Activated CD4-positive, CD25-positive, alpha-beta regulatory T cell treated with anti-CD3 and anti-CD28 coated beads, Interleukin-2, amount 50 U/mL, for 16 hours (primary cell): ENCODE results near the gene AKT3.

Experiments
- DNase-seq: peaks from one replicate; pipeline ENCODE4 v3.0.0-alpha.2; 2020; ENCODE audit warnings: low read depth, low spot score

The AKT3 gene

DNA sequence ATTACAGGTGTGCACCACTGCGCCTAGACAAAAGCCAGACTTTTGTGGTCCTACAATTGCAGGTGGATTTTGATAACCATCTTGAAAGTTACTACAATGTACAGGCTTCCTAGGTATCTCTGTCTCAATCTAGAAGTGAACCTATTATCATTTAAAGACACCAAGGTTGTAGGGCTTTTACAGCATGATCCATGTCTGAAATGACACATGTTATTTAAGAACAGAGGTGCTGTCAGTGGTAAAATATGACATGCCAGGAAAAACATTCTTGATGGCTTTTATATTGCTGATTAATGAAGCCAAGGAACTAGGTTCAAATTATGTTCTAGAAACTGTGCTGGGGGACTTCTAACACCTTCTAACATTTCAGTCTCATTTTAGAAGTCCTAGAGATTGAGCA, 341.1 kb downstream of the AKT3 start:
- no peak for DNase-seq

DNA sequence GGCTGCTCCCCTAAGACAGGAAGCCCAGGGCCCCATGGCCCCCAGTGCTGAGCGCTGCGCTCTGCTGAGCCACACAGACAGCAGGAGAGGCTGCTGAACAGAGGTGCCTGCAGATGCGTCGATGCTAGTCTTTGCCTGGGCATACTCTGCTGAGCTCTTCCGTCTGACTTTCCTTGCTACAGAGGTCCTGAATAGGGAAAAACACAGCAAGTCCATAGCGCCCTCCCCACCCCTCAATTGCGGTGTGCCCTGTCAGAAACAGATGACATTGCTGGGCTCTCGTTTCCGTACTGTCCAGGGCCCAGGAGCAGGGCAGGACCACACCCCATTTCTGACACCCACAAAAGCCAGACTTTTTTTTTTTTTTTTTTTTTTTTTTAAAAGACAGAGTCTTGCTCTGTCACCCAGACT, 341.7 kb downstream of the AKT3 start:
- no peak for DNase-seq

DNA sequence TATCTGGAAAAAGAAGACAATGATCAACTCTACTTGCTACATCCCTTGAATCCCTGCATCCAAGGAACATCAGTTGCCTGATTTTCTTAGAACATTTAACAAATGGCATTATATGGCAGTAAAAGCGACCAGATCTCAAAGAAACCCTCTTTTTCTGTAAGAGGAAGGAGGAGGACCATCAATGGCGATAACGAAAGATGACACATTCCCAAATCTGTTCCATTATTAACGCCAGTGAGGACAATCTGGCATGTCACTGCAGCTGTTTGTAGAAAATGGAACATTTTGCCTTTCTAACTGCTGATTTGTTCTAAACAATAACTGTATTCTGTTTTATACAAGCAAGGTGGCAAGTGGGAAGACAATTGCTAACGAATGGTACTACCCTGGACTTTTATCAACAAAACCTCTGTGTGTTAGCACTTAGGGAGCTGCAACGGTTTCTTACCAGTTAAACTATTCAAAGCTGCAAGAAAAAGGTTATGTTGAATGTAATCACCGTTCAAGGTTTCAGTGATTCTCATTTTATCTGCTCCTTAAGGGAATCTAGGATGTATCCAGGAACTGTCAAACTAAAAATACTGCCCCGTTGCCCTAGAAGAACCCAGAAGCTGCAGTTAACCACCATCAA, 342.3 kb downstream of the AKT3 start:
- no peak for DNase-seq

DNA sequence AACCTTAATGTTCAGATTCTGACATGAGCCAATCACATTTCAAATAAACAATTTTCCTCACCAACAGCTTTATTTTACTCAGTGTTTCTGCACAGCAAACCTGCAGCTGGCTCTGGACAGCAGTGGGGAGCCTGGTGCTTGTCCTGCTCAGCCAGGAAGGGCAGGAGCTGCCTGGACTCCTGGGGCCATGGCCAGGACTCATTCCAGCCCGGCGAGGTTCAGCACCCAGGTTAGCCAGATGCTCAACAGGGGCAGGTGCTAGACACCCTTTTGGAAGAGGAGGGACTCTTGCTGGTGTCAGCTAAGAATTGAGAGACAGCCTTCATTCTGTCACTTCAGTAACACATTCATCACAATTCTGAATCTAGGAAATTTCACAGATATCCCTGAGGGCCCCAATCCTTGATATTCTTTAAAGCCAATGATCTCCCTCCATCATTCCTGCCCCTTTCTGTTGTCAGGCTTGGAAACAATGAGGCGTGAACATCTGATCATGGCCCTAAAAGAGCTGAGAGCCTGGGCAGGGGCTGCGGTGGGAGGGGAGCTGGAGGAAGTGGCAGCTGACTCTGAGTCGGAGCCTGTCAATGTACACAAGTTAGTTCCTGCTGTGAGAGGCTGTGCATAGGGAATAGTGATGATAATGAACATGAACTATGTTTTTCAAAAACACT, 342.9 kb downstream of the AKT3 start:
- DNase-seq: no peak

DNA sequence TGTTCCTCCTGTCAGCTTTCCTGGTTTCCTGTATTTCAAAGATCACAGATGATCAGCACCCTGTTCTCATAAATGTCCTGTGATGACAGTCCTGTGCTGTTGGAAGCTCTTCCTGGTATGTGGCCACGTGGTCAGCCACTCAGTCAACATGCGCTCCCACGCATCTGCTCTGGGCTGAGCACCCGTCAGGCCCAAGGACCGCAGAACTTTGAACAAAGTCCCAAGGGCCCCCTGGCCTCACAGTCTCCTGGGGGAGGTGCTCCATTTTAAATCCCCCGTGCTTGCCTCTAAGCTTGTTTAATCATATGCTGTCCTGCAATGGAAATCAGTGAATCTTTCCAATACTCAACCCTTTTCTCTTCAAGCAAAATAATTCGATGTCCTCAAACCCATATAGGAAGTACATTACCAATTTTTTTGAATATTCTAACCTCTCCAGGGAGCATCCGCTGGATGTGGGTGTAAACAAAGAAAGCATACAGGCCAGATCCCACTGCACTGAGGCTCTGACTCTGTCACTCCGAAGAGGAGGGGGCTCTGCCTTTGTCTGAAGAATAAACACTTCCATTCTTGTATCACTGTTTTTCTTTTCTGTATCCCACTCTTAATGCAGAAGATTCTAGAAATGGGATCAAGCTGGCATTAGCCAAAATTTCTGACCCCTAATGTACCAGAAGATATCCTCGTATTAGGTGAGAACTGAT, 343.9 kb downstream of the AKT3 start:
- no peak for DNase-seq

DNA sequence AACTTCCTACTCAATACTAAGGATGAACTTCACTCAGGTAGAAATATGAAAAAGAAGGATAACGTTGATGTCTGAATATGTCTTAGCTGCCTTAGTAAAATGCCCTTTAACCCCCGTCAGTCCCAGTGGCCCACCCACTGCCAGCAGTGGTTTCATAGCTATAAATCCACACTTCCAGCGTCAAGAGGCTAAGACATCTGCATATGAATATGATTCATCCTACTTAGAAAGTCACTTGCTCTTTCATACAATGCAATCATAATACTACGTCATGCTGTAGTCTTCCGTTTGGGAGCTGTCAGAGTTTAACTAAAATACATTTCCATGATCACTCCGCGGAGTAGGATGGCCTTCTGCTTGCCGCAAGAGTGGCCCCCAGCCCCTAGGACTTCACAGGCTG, 346.9 kb downstream of the AKT3 start:
- DNase-seq: no peak

DNA sequence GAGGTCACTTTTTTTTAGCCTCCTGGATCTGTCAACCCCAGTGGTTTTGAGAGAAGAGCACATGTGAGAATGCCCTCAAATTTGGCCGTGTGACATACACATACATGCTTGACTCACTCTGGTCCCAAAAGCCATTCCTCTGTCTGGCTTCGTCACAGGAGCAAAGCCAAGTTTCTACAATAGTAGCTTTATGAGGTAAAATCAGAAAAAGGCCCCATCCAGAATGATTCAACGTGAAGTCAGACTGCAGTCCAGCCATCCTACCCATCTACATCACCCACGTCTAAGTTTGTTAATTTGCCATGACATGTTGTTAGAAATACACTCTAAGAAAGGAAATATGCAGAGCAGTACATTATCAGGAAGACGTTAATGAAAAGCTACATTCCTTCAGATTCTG, 349.0 kb downstream of the AKT3 start:
- DNase-seq: no peak

DNA sequence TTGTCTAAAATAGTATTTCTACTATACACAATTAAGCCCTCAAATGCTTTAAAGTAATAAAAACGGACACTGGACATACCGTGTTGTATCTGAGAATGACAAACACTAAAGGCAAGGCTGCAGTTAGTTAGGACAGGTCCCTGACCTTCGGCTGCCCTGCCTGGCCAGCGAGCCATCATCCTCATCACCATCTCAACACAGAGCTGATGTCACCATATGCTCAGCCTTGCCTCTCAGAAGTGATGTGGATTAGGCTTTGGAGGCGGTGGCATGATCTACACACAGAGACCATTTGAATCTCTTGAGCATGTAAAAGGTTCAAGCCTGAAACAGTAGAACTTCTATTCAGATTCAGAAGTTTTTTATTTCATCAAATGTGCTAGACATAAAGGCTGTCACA, 349.5 kb downstream of the AKT3 start:
- DNase-seq: no peak

DNA sequence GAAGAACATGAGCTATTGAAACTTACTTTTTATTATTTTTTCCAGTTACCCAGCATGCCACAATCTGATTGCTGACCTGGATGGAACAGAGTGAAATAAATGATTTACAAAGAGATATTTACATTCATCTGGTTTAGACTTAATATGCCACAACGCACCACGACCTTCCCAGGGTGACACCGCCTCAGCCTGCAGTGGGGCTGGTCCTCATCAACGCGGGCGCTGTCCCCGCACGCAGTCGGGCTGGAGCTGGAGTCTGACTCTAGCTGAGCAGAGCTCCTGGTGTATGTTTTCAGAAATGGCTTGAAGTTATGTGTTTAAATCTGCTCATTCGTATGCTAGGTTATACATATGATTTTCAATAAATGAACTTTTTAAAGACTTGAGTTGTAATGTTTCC, 350.3 kb downstream of the AKT3 start:
- DNase-seq: no peak

DNA sequence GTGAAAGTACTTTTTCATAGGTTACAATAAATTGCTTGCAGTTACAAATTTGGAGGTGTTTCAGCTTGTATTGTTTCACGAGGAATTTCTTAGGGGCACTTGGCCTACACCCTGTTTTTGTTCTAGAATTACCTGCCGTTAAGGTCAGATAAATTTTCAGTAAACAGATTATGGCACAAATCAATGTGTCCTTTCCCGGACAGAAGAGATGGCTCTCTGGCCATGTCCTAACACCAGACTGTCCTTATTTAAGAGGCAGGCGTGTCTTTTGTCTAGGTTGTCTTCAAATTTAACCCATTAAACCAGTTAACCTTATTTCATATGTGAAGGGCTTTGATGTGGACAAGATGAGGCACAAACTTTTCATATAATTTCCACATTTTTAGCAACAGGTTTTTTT, 350.8 kb downstream of the AKT3 start:
- DNase-seq: no peak

DNA sequence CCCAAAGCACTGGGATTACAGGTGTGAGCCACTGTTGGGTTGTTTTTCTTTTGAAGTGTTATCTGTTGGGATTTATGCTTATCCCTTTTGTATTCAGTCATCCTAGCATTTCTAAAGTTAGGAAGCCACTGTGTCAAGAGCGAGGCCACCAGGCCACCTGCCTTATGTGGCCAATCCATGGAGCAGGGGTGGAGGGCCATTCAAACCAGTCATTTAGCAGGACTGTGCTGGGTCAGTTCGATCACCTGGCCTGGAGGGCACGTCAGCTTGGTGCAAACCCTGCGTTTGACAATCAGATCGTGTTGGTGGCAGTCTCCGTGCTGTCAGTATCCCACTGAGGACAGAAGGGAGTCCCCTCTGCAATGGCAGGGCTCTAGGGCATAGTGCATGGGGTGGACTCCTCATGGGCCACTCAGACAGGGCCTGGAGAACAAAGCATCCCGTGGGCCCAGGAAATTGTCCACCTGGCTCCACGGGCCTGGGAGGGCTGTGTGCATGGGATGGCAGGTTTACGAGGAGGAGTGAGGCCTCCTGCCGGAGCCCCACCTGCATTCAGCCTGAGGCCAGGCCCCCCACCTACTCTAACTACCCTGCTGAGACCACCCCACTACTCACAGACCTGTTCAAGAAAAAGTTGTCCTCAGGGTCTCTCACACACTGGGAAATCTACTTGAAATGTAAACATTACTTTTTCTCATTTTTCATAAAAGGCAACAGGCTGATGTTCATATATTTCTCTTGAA, 351.9 kb downstream of the AKT3 start:
- no peak for DNase-seq

DNA sequence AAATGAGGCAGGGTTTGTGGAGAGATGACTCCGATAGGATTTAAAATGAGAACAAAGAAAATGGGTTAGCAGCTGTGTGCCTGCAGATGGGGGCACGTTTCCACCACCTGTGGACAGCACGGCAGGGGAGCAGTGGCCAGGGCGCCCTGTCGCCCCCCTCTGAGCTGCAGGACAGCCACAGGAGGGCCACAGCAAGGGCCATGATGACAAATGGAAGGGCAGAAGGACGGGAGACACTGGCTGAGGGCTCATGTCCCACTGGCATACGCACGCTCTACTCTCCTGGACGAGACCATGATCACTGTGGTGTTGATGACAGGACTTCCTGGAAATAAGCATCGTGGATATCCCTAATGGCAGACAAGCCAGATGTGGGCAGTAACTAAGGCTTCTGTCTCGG, 353.2 kb downstream of the AKT3 start:
- no peak for DNase-seq

DNA sequence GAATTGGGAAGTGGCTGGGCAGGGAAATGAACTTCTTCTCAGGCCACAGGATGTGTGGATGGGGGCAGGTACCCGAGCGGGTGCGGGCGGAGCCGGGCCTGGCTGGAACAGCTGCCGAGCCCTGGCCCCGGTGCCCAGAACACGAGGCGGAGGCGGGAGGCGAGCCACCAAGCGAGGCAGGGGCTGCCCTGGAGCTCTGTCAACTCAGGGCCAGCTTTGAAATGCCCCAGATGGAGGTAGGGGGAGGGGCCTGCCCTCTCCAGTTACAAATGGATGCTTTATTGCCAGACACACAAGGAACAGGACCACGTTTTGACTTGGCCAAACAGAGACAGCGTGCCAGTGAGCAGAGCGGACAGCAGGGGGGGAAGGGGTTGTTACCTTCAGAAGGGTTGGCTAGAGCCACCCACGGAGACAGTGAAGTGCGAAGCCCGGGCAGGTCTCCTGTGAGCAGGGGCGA, 353.8 kb downstream of the AKT3 start:
- no peak for DNase-seq

DNA sequence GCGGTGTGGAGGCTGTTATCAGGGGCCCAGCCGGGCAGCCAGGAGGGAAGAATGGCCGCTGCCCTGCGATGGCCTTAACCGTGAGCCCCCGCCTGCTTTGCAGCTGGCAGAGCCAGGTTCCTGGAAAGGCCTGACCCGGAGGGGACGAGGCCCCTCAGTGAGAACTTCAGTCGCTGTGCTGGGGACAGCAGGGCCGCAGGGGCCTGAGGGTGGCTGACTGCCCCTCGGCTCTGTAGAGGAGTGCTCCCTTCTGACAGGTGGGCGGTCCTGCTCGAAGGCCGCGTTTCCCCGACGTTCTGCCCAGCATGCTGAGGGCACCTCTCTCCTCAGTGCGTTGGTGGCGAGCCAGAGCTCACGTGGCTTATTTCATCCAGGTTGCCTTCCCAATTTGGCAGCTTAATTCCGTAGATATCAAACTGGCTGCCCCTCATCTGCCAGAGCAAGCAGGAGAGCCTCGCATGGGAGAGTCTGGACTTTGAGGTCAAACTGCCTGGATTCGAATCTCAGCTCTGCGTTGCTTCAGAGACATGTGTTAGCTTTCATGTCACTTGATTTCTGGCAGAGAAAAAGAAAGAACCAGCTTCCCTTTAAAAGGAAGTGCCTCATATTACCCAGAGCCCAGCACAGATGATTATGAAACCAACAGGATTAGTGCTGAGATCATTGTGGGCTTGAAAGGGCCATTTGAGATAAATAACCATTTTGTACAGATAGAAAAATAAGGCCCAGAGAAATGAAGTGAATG, 354.4 kb downstream of the AKT3 start:
- DNase-seq: no peak

DNA sequence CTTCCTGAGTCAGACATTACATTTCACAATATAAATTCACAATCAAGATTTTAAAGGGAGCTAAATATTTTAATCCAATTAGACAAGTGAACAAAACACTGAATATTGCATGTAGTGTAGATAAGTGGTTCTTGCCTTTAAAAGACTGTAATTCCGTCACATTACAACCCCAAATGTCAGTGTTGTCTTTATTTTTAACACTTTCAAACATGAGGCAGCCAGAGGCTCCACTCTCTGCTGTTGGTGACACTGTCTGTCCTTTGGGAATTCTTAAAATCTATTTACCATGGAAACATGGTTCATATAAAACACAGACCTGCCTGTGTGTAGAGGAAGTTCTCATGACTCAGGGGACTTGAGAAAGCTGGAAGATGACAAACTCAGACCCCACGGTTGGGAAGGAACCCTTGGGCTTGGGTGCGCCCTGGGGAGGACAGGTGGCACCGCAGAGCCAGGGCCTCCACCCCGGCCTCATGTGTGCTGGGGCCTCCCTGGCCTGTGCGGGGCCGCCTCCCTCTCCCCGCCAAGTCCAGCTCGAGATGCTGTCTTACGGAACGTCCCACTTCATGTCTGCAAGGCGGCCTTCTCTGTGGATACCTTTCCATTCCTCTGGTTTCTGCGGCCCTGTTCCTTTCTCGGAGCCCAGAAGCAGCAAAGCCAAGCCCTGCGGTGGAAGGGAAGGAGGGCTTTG, 355.2 kb downstream of the AKT3 start:
- no peak for DNase-seq

DNA sequence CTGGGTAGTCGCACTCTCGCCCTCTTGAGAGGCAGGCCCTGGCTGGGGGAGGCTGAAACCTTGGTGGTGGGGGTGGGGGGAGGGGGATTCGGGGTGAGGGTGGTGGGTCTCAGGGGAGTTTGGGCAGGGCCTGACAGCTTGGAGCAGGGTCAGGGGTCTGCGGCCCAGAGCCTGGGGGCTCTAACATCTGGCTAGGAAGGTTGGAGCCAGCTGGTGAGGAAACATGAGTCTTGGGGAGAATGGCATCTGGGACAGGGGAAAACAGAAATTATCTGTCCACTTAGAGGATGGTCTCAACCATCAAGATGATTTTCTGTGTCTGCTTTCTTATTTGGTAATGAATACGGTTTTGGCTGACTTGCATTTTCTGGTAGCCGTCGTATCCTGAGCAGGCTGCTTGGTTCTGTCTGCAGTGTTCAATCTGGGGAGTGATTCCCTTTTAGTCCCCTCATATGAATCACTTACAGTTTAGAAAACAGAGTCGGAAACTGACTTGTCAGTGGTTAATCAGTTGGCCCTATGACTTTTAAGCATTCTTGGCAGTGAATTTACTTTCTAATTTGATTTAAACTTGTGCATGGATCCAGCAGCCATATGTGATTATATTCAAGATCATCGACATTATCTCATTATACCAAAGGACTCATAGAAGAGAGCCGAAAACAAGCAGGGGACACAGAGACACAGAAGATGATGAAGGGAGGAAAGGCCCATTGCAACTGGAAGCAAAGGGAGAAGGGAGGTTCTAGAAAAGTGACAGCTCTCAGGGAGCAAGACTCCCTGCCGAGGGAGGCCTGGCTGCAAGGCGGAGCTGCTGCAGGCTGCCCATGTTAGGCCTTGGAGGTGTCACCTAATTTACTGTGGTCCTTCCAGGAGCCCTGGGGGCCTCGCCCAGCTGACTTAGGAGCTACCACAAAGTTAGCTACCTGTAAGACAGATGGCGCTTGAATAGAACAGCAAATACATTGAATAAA, 356.6 kb downstream of the AKT3 start:
- no peak for DNase-seq

DNA sequence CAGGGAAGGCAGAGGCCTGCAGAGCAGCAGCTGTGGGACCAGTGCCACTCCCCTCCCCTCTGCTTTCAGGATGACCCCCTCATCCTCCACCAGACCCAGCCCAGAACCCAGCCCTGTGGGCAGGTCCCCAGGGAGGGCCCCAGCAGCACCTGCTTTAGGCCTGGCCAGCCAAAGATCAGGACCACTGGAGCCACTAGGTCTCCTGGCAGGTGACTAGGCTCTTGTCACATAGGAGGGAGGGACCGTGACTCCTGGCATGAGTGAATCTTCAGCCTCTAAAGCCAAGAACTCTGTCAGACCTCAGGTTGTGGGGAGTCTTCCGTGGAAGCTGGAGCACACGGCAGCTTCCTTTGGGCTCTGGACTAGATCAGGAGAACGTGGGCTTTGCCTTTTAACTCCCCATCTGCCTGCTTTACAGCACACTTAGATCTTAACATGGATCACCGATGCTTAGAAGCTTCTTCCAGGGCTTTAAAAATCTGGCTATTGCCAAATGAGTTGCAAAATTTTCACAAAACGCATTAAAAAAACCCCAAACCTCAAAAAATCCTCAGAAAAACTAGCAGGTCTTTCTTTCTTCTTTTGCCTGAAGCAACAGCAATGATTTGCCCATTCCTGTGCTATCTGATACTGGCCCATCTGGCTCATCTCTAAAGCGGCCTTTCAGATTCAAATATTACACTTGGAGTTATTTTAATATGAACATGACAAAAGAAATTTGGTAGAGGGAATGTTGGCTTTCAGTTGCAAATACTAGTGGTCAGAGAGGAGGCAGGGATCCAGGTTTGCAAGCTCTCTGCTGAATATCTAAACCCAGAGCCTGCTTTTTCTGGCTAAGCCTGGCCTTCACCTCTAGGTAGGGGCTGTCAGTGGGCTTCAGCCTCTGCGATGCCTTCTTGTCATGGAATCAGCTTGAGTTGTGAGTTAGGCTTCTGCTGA, 359.0 kb downstream of the AKT3 start:
- no peak for DNase-seq

DNA sequence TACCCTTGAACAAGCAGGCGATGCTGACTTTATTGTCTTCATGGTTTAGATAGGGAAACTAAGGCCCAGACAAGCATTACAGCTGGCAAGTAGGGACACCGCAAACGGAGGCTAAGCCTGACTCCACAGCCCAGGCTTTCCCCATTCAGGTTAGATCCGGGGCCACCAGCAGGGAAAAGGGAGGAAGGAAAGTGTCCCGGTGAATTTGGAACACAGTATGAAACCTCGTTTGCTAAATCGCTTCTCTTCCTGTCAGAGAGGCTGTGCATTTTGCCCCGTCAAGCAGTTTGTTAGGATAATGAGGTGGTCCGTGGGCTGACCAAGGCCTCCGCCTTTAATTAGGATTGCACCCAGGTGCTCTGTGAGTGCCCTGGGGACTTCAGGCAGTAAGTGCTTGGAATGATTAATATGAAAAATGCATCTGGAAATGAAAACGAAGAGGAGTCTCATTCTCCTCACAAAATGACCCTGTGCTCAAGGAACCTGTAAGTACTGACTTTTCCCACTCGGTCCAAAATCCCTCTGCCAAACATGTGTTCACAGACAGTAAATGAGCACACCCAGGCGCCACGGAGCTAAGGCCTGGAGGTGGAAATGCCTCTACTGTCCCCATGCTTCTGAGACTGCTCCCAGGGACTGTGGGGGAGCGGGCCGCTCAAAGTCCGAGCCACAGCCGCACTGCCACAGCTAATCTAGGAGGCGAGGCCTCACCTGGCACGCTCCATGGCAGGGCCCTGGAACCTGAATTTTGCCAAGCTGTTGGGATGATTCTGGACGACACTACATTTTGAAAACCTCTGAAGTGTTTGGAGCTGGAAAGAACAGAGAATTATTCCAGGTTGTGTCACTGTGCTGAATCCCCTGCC, 360.1 kb downstream of the AKT3 start:
- no peak for DNase-seq
